H1 (cell line): ENCODE results near the gene LRCH2. TPM values are rescaled to one million over a fixed set of nuclear protein-coding genes. Genes with fewer than 3 reads are reported as not detected.

Source experiments
- CTCF ChIA-PET: fragments of 300-600 bp; sonication (Branson Sonifier 250); formaldehyde crosslinking; loops from one replicate; lab custom pipeline; 2021; ENCODE audit not compliant: partially characterized antibody; lab: Charles Lee
- POLR2A ChIA-PET: fragments of 300-600 bp; sonication (Branson Sonifier 250); formaldehyde crosslinking; loops from one replicate; lab custom pipeline; 2021; ENCODE audit warnings: inconsistent platforms; ENCODE audit not compliant: partially characterized antibody; lab: Charles Lee
- DNase-seq, 2 experiments: peaks; one replicate each; pipeline versions ENCODE4 v3.0.0 to v3.0.0-alpha.2; 2010 to 2022; ENCODE audit warnings: low spot score in 2 of 2, low read depth in 1 of 2, mixed read lengths in 1 of 2
- FAIRE-seq: peaks from 2 replicates; lab custom pipeline; 2011; peaks lifted over from hg19 to GRCh38; lab: Jason Lieb, UNC
- H2AFZ ChIP-seq: 2 replicates; pipeline ENCODE4 v1.8.1; 2012; ENCODE audit warnings: low read length, inconsistent platforms
- H2AK5ac ChIP-seq: 2 replicates; pipeline ENCODE4 v1.6.1; 2013; ENCODE audit warnings: low read depth, low read length
- H2BK120ac ChIP-seq: replicated peaks from 2 replicates; pipeline ENCODE3; 2013; ENCODE audit warnings: low read depth, low read length, inconsistent platforms
- H2BK12ac ChIP-seq: 2 replicates; pipeline ENCODE4 v1.6.1; 2013; ENCODE audit warnings: low read depth, low read length
- H2BK15ac ChIP-seq: 2 replicates; pipeline ENCODE4 v1.6.1; 2013; ENCODE audit warnings: low read length
- H2BK20ac ChIP-seq: 2 replicates; pipeline ENCODE4 v1.6.1; 2013; ENCODE audit warnings: low read length
- H2BK5ac ChIP-seq: 2 replicates; pipeline ENCODE4 v1.6.1; 2013; ENCODE audit warnings: low read depth, low read length
- H3K14ac ChIP-seq: 2 replicates; pipeline ENCODE4 v1.6.1; 2013; ENCODE audit warnings: inconsistent platforms; ENCODE audit not compliant: insufficient read length
- H3K18ac ChIP-seq: 2 replicates; pipeline ENCODE4 v1.6.1; 2013; ENCODE audit warnings: low read length; ENCODE audit errors: extremely low read depth
- H3K23ac ChIP-seq: 2 replicates; pipeline ENCODE4 v1.6.1; 2013; ENCODE audit warnings: inconsistent platforms; ENCODE audit not compliant: insufficient read length
- H3K23me2 ChIP-seq: 2 replicates; pipeline ENCODE4 v1.6.1; 2013; ENCODE audit warnings: low read depth, low read length
- H3K27ac ChIP-seq: 2 replicates; pipeline ENCODE4 v1.6.1; 2011; ENCODE audit warnings: low read depth, low read length, inconsistent platforms
- H3K27me3 ChIP-seq, 4 experiments: replicated peaks in 1 of 4; 1 replicate in 1 of 4; 2 replicates in 3 of 4; pipeline versions ENCODE4 v1.6.1 to v1.8.1; 2011 to 2013; ENCODE audit warnings: low read length in 3 of 4, mild to moderate bottlenecking in 3 of 4, inconsistent platforms in 2 of 4, mixed read lengths in 2 of 4, moderate library complexity in 1 of 4; ENCODE audit not compliant: control insufficient read depth in 3 of 4, insufficient read depth in 3 of 4; ENCODE audit errors: extremely low read depth in 1 of 4
- H3K36me3 ChIP-seq, 4 experiments: 2 replicates each; pipeline versions ENCODE4 v1.6.1 to v1.8.1; 2011 to 2013; ENCODE audit warnings: mild to moderate bottlenecking in 4 of 4, low read length in 3 of 4, moderate library complexity in 2 of 4, control low read depth in 1 of 4, inconsistent platforms in 1 of 4; ENCODE audit not compliant: insufficient read depth in 4 of 4, control insufficient read depth in 2 of 4
- H3K4ac ChIP-seq: replicated peaks from 2 replicates; pipeline ENCODE3; 2013; ENCODE audit warnings: low read length, low read depth, mixed read lengths, inconsistent platforms; ENCODE audit not compliant: insufficient read length
- H3K4me1 ChIP-seq, 4 experiments: replicated peaks in 1 of 4; 1 replicate in 1 of 4; 2 replicates in 3 of 4; pipeline versions ENCODE4 v1.6.1 to v1.8.1; 2011 to 2013; ENCODE audit warnings: low read length in 3 of 4, inconsistent platforms in 2 of 4, mixed read lengths in 1 of 4; ENCODE audit not compliant: insufficient read depth in 4 of 4, control insufficient read depth in 3 of 4
- H3K4me2 ChIP-seq, 2 experiments: 2 replicates each; pipeline versions ENCODE4 v1.6.1 to v1.8.1; 2011 to 2013; ENCODE audit warnings: low read depth in 2 of 2, low read length in 2 of 2, control low read depth in 1 of 2, inconsistent platforms in 1 of 2, mild to moderate bottlenecking in 1 of 2; ENCODE audit not compliant: insufficient read depth in 1 of 2
- H3K4me3 ChIP-seq, 4 experiments: fragments of 200-600, 300-600 bp in 1 of 4; sonication (generic), shearing (Covaris generic), sonication (Bioruptor Twin) in 1 of 4; 2 replicates each; pipeline versions ENCODE4 v1.5.1 to v1.8.1; 2011 to 2016; ENCODE audit warnings: low read length in 4 of 4, low read depth in 3 of 4, control low read depth in 2 of 4, inconsistent platforms in 2 of 4, mild to moderate bottlenecking in 2 of 4, mixed read lengths in 1 of 4, moderate library complexity in 1 of 4; ENCODE audit not compliant: insufficient read depth in 2 of 4; ENCODE audit errors: extremely low read depth in 1 of 4
- H3K56ac ChIP-seq: replicated peaks from 2 replicates; pipeline ENCODE3; 2013; ENCODE audit warnings: low read depth, mild to moderate bottlenecking, mixed read lengths, low read length, inconsistent platforms; ENCODE audit not compliant: insufficient read length
- H3K79me1 ChIP-seq: 2 replicates; pipeline ENCODE4 v1.6.1; 2013; ENCODE audit warnings: low read depth, low read length, control low read depth
- H3K79me2 ChIP-seq, 2 experiments: 2 replicates each; pipeline versions ENCODE4 v1.6.1 to v1.8.1; 2012 to 2013; ENCODE audit warnings: low read length in 2 of 2, mild to moderate bottlenecking in 2 of 2, inconsistent platforms in 1 of 2; ENCODE audit not compliant: insufficient read depth in 2 of 2, control insufficient read depth in 1 of 2
- H3K9ac ChIP-seq, 4 experiments: replicated peaks in 1 of 4; 1 replicate in 1 of 4; 2 replicates in 3 of 4; pipeline versions ENCODE4 v1.6.1 to v1.8.1; 2011 to 2013; ENCODE audit warnings: low read depth in 3 of 4, low read length in 3 of 4, control low read depth in 2 of 4, mild to moderate bottlenecking in 2 of 4, moderate library complexity in 2 of 4, inconsistent platforms in 1 of 4; ENCODE audit errors: extremely low read depth in 1 of 4
- H3K9me3 ChIP-seq, 2 experiments: 2 replicates each; pipeline versions ENCODE4 v1.6.1 to v1.8.1; 2012 to 2013; ENCODE audit warnings: mild to moderate bottlenecking in 2 of 2, moderate library complexity in 2 of 2, control low read depth in 1 of 2, inconsistent platforms in 1 of 2, low read depth in 1 of 2, low read length in 1 of 2, mixed read lengths in 1 of 2; ENCODE audit not compliant: insufficient read depth in 2 of 2
- H4K20me1 ChIP-seq, 2 experiments: replicated peaks in 1 of 2; 2 replicates each; pipeline versions ENCODE3 to v1.8.1; 2011 to 2013; ENCODE audit warnings: inconsistent platforms in 2 of 2, low read length in 2 of 2, mild to moderate bottlenecking in 1 of 2; ENCODE audit not compliant: insufficient read depth in 2 of 2, control insufficient read depth in 1 of 2
- H4K5ac ChIP-seq: 2 replicates; pipeline ENCODE4 v1.6.1; 2013; ENCODE audit warnings: low read length, low read depth, mixed read lengths, inconsistent platforms; ENCODE audit not compliant: insufficient read length
- H4K8ac ChIP-seq: 2 replicates; pipeline ENCODE4 v1.8.0; 2013; ENCODE audit warnings: mild to moderate bottlenecking, moderate library complexity, low read length, inconsistent platforms; ENCODE audit not compliant: insufficient read depth; ENCODE audit errors: extremely low read depth
- H4K91ac ChIP-seq: replicated peaks from 2 replicates; pipeline ENCODE3; 2013; ENCODE audit warnings: low read length, mixed read lengths, inconsistent platforms; ENCODE audit not compliant: insufficient read length
- CBX5 ChIP-seq: fragments of 300-800, 300-1000 bp; sonication (generic); IDR thresholded peaks from 2 replicates; pipeline ENCODE4 v1.7.1; 2016; ENCODE audit warnings: antibody characterized with exemption, low read length, low read depth
- E2F6 ChIP-seq: IDR thresholded peaks from 2 replicates; pipeline ENCODE4 v1.6.1; 2012; ENCODE audit warnings: inconsistent platforms
- KDM4A ChIP-seq: IDR thresholded peaks from one replicate; pipeline ENCODE4 v1.7.1; 2012; ENCODE audit warnings: low read depth, mild to moderate bottlenecking, moderate library complexity, low read length, inconsistent platforms; ENCODE audit not compliant: severe bottlenecking
- MAX ChIP-seq: IDR thresholded peaks from 2 replicates; pipeline ENCODE4 v1.6.1; 2012; ENCODE audit warnings: inconsistent platforms
- NANOG ChIP-seq: IDR thresholded peaks from 2 replicates; pipeline ENCODE4 v1.6.1; 2011; ENCODE audit warnings: low read length, low read depth, mild to moderate bottlenecking, inconsistent platforms; ENCODE audit not compliant: insufficient read depth, poor library complexity, severe bottlenecking
- POLR2AphosphoS5 ChIP-seq: IDR thresholded peaks from 2 replicates; pipeline ENCODE4 v1.6.1; 2011; ENCODE audit warnings: low read depth, low read length
- RAD21 ChIP-seq, 2 experiments: IDR thresholded peaks in 1 of 2; conservative IDR thresholded peaks in 1 of 2; 2 replicates each; pipeline ENCODE4 v1.6.1; 2011; ENCODE audit warnings: low read depth in 2 of 2, low read length in 2 of 2, improper control_type of control experiment in 1 of 2, inconsistent platforms in 1 of 2, mild to moderate bottlenecking in 1 of 2, moderate library complexity in 1 of 2
- RNF2 ChIP-seq: fragments of 200-900, 300-1000 bp; sonication (generic); IDR thresholded peaks from 2 replicates; pipeline ENCODE4 v1.7.1; 2016; ENCODE audit warnings: borderline replicate concordance, low read depth, mild to moderate bottlenecking, antibody characterized with exemption, low read length; ENCODE audit not compliant: poor library complexity, severe bottlenecking; ENCODE audit errors: missing control alignments
- SUZ12 ChIP-seq: fragments of 200-600 bp; sonication (generic); IDR thresholded peaks from 2 replicates; pipeline ENCODE4 v1.6.1; 2012; ENCODE audit warnings: mild to moderate bottlenecking, inconsistent platforms, low read length, moderate library complexity, mixed read lengths
- USF2 ChIP-seq: IDR thresholded peaks from 2 replicates; pipeline ENCODE4 v1.6.1; 2011; ENCODE audit warnings: low read length, improper control_type of control experiment
- ZNF274 ChIP-seq: IDR thresholded peaks from 2 replicates; pipeline ENCODE4 v1.7.0; 2012; ENCODE audit warnings: low read length, borderline replicate concordance; ENCODE audit errors: extremely low read depth
- WGBS, 2 experiments: shearing (Covaris generic) in 1 of 2; methylation state at CpG; one replicate each; pipeline versions ENCODE4 v1.1.6 to v1.1.7; 2013 to 2015; ENCODE audit warnings: low lambda C conversion rate in 2 of 2, mixed read lengths in 2 of 2, inconsistent platforms in 1 of 2, low coverage in 1 of 2, missing lambda C conversion rate in 1 of 2; ENCODE audit not compliant: insufficient replicate concordance in 2 of 2, insufficient coverage in 1 of 2, insufficient read length in 1 of 2; ENCODE audit errors: extremely low coverage in 1 of 2, missing lambda C conversion rate in 1 of 2; 5-methylcytosine and 5-hydroxymethylcytosine counted together
- polyA plus RNA-seq, 7 experiments: library from polyadenylated mRNA; depleted of rRNA in 3 of 7; stranded (reverse) in 5 of 7; unstranded in 2 of 7; fragments of >200 nt in 5 of 7; fragments of 200-250 nt in 2 of 7; gene quantifications; 1 replicate in 5 of 7; 2 replicates in 1 of 7; 4 replicates in 1 of 7; pipeline versions ENCODE4 v1.2.1 to v1.2.3, GENCODE V29; 2011 to 2013; ENCODE audit warnings: missing spikeins in 2 of 7, mixed read lengths in 2 of 7
- total RNA-seq: library from RNA; stranded (reverse); fragmentation: NEBNext Ultra II Directional; extraction: Animal tissue kit (Norgen Biotek cat#: 25700); gene quantifications from 2 replicates; pipeline ENCODE4 v1.2.1, GENCODE V29; 2021

LRCH2 gene
- total and polyA plus RNA-seq, 2 of the 8 experiments (the other 6 are each of a cell fraction or from before 2014, with no cell fraction given): 1.5 to 5.5 TPM

DNA sequence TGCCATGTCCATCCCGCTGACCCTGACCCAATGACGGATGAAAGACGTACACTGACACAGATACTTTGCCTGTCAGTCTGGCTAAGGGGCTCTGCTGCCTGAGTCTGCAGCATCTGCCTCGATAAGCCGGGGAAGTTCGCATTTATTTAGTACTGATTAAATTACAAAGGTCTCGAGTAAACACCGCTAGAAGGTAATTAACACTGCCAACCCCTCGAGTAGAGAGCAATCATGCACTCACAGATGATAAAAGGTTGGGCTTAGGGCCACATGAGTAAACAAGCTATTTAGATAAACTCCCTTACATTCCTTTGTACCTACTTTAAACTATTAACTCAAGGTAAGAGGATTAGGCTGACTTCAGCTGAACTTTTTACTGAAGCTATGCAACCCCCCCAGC lies 60.7 kb downstream of the LRCH2 start:
- no peak overlapping the region for H3K27ac ChIP-seq
- no peaks in the 10 kb centered on the region for H3K79me1 ChIP-seq
- no peak overlapping the region for H3K4ac ChIP-seq
- H2BK12ac ChIP-seq: no peak overlapping the region
- CTCF ChIA-PET: no interaction called here
- no peak overlapping the region for H4K8ac ChIP-seq
- no peak overlapping the region for H2AK5ac ChIP-seq
- H2BK15ac ChIP-seq: no peak overlapping the region
- H3K27me3 ChIP-seq: no peaks in the 10 kb centered on the region
- H3K4me1 ChIP-seq: no peaks in the 10 kb centered on the region; a peak in 1 of 7 replicates
- FAIRE-seq (peak; percentile 32), DNase-seq (no peak)
- no peak overlapping the region for H3K56ac ChIP-seq
- H3K9me3 ChIP-seq: no peaks in the 10 kb centered on the region
- H2BK120ac ChIP-seq: no peak overlapping the region
- POLR2A ChIA-PET: no interaction called here
- no peak overlapping the region for H4K5ac ChIP-seq
- no peak overlapping the region for H2AFZ ChIP-seq
- no peaks in the 10 kb centered on the region for H3K79me2 ChIP-seq
- H3K4me2 ChIP-seq: no peak overlapping the region
- WGBS, 2 experiments: 76% methylated on average over 9 of the region's 9 CpGs; no CpG with 5 or more reads in 1 of the 2 experiments
- no peak overlapping the region for H2BK5ac ChIP-seq
- no peak overlapping the region for H4K91ac ChIP-seq
- no peak overlapping the region for H2BK20ac ChIP-seq
- H3K14ac ChIP-seq: no peak overlapping the region
- no peak overlapping the region for H3K4me3 ChIP-seq
- no peak overlapping the region for H3K9ac ChIP-seq
- H3K36me3 ChIP-seq: no peaks in the 10 kb centered on the region
- no peaks in the 10 kb centered on the region for H4K20me1 ChIP-seq
- H3K23me2 ChIP-seq: no peaks in the 10 kb centered on the region; the same call in 1 of the 2 replicates
- H3K23ac ChIP-seq: no peak overlapping the region
- no peak overlapping the region for H3K18ac ChIP-seq
- TF ChIP-seq E2F6 (no peak), MAX (no peak), POLR2AphosphoS5 (no peak), KDM4A (no peak), SUZ12 (no peak), USF2 (no peak), CBX5 (no peak), ZNF274 (no peak), RAD21 (IDR thresholded peaks at IDR 0.05 in 1 of 2, conservative IDR thresholded peaks at IDR 0.05 in 1 of 2; ENCODE audit: low read depth in 2 of 2, low read length in 2 of 2) (no peak), NANOG (no peak), RNF2 (no peak)
